Skin epidermis (tissue), 12 donors: Measurements from ENCODE around the gene ITGB4.

Experiments
- H3K27ac ChIP-seq, 21 experiments: fragments of 200-600 bp; sonication (generic) in 11 of 21; one replicate each; pipeline ENCODE4 v1.5.0; 2020; ENCODE audit warnings: mild to moderate bottlenecking in 3 of 21, inconsistent platforms in 2 of 21, moderate library complexity in 2 of 21
- H3K4me3 ChIP-seq, 7 experiments: fragments of 200-600 bp; sonication (generic) in 2 of 7; one replicate each; pipeline ENCODE4 v1.5.0; 2020; ENCODE audit warnings: inconsistent platforms in 2 of 7, mild to moderate bottlenecking in 2 of 7, moderate library complexity in 1 of 7

ITGB4 gene

GRCh38 chr17:75695141-75695829 is 26.0 kb upstream of the ITGB4 start:
- Histone ChIP-seq H3K27ac (peak overlapping the region in 20 of 21 experiments; percentile 26 to 91 (median 82)), H3K4me3 (no peak overlapping the region)

GRCh38 chr17:75695830-75696271 is 25.4 kb upstream of the ITGB4 start:
- Histone ChIP-seq H3K4me3 (no peak overlapping the region), H3K27ac (peak overlapping the region in 20 of 21 experiments; percentile 2 to 91 (median 82))

- Histone ChIP-seq H3K4me3 (no peak overlapping the region), H3K27ac (peak overlapping the region in 20 of 21 experiments; percentile 39 to 91 (median 82))
Measured at GRCh38 chr17:75697651-75698291, 23.5 kb upstream of the ITGB4 start.

GRCh38 chr17:75698659-75699058 is 22.6 kb upstream of the ITGB4 start:
- Histone ChIP-seq H3K4me3 (no peak overlapping the region), H3K27ac (peak overlapping the region in 15 of 21 experiments; percentile 21 to 91 (median 82))

- H3K4me3 ChIP-seq: no peak overlapping the region
- H3K27ac ChIP-seq: peak overlapping the region; percentile 17 to 91 (median 78)
Measured at GRCh38 chr17:75701288-75701687, 20.0 kb upstream of the ITGB4 start.

GRCh38 chr17:75703191-75703590 is 18.1 kb upstream of the ITGB4 start:
- Histone ChIP-seq H3K4me3 (no peak overlapping the region), H3K27ac (peak overlapping the region in 6 of 21 experiments; percentile 9 to 90 (median 62))

GRCh38 chr17:75703591-75703990 is 17.7 kb upstream of the ITGB4 start:
- Histone ChIP-seq H3K4me3 (no peak overlapping the region), H3K27ac (peak overlapping the region in 4 of 21 experiments; percentile 9 to 80 (median 34))

- Histone ChIP-seq H3K4me3 (no peak overlapping the region), H3K27ac (peak overlapping the region in 8 of 21 experiments; percentile 13 to 63 (median 50))
Measured at GRCh38 chr17:75704963-75705875, 16.0 kb upstream of the ITGB4 start.

GRCh38 chr17:75706042-75706728 is 15.1 kb upstream of the ITGB4 start:
- peak overlapping the region in 15 of 21 experiments; percentile 22 to 76 (median 51) for H3K27ac ChIP-seq
- no peak overlapping the region for H3K4me3 ChIP-seq

- peak overlapping the region in 19 of 21 experiments; percentile 22 to 76 (median 51) for H3K27ac ChIP-seq
- no peak overlapping the region for H3K4me3 ChIP-seq
Measured at GRCh38 chr17:75707079-75707571, 14.1 kb upstream of the ITGB4 start.

GRCh38 chr17:75712446-75712845 is 8.8 kb upstream of the ITGB4 start:
- H3K4me3 ChIP-seq: no peak overlapping the region
- H3K27ac ChIP-seq: no peak overlapping the region

- peak overlapping the region in 1 of 21 experiments; percentile 2 for H3K27ac ChIP-seq
Measured at GRCh38 chr17:75719732-75720131, 1.5 kb upstream of the ITGB4 start.

GRCh38 chr17:75721463-75722011 is 278 bp downstream of the ITGB4 start:
- Histone ChIP-seq H3K4me3 (peak overlapping the region; percentile 43 to 59 (median 52)), H3K27ac (peak overlapping the region; percentile 67 to 96 (median 90))

More at GRCh38 chr17:75719732-75720131, 1.5 kb upstream of the ITGB4 start:
- no peak overlapping the region for H3K4me3 ChIP-seq

GRCh38 chr17:75722076-75722475 is 817 bp downstream of the ITGB4 start:
- Histone ChIP-seq H3K4me3 (peak overlapping the region; percentile 43 to 59 (median 52)), H3K27ac (peak overlapping the region; percentile 67 to 96 (median 90))

GRCh38 chr17:75722542-75723095 is 1.4 kb downstream of the ITGB4 start:
- Histone ChIP-seq H3K4me3 (peak overlapping the region; percentile 43 to 59 (median 52)), H3K27ac (peak overlapping the region; percentile 20 to 96 (median 90))

GRCh38 chr17:75723171-75723930 is 2.1 kb downstream of the ITGB4 start:
- Histone ChIP-seq H3K27ac (peak overlapping the region in 20 of 21 experiments; percentile 20 to 96 (median 90)), H3K4me3 (peak overlapping the region; percentile 43 to 59 (median 52))
